Measurements from ENCODE around the gene CYP17A1. TPM values are rescaled to one million over a fixed set of nuclear protein-coding genes. Genes with fewer than 3 reads are reported as not detected.

The CYP17A1 gene
- total and polyA plus RNA-seq, 2 donors from 2014 or later, result 3.3 to 11.6 TPM

- no peak for FAIRE-seq
Measured at GRCh38 chr10:102791754-102792395, 45.3 kb downstream of the CYP17A1 start.

GRCh38 chr10:102785818-102786217 lies 51.4 kb downstream of the CYP17A1 start:
- Histone ChIP-seq H3K36me3 (ENCODE audit: control insufficient read depth in 2 of 3, insufficient read depth in 3 of 3, low read length in 3 of 3) (no peaks in the 10 kb centered on the region), H3K9ac (ENCODE audit: low read length in 3 of 3) (peak overlapping the region in 1 of 3 donors; percentile 16), H3K9me3 (ENCODE audit: control insufficient read depth in 2 of 3, insufficient read depth in 1 of 3, low read length in 3 of 3) (no peaks in the 10 kb centered on the region), H3K4me3 (ENCODE audit: low read length in 3 of 3) (peak overlapping the region in 1 of 3 donors; percentile 18), H3K27me3 (ENCODE audit: control insufficient read depth, insufficient read depth, low read length) (no peaks in the 10 kb centered on the region), H3K4me1 (ENCODE audit: control insufficient read depth in 2 of 3, insufficient read depth in 2 of 3, low read depth in 1 of 3, low read length in 3 of 3) (peaks cover 4 to 47% (median 39%) of the 10 kb centered on the region in 3 donors), H3K27ac (ENCODE audit: low read depth in 2 of 2, low read length in 2 of 2) (peak overlapping the region; percentile 74 to 76)
- TF ChIP-seq CTCF (IDR thresholded peaks at IDR 0.05; ENCODE audit: borderline replicate concordance, extremely low read depth, insufficient read depth), result no peak
- DNase-seq (peak in 1 of 5 donors; percentile 72), FAIRE-seq (no peak)
- intact Hi-C loops (cut with DNase I), result no loop called here

More at GRCh38 chr10:102791754-102792395, 45.3 kb downstream of the CYP17A1 start:
- Histone ChIP-seq H3K9me3 (ENCODE audit: control insufficient read depth in 2 of 3, insufficient read depth in 1 of 3, low read length in 3 of 3) (no peaks in the 10 kb centered on the region), H3K9ac (ENCODE audit: low read length in 3 of 3) (peak overlapping the region in 1 of 3 donors; percentile 54), H3K36me3 (ENCODE audit: control insufficient read depth in 2 of 3, insufficient read depth in 3 of 3, low read length in 3 of 3) (no peaks in the 10 kb centered on the region), H3K27me3 (ENCODE audit: control insufficient read depth, insufficient read depth, low read length) (no peaks in the 10 kb centered on the region), H3K4me1 (ENCODE audit: control insufficient read depth in 2 of 3, insufficient read depth in 2 of 3, low read depth in 1 of 3, low read length in 3 of 3) (peaks cover 0 to 26% (median 22%) of the 10 kb centered on the region in 3 donors), H3K27ac (ENCODE audit: low read depth in 2 of 2, low read length in 2 of 2) (no peak overlapping the region), H3K4me3 (ENCODE audit: low read length in 3 of 3) (no peak overlapping the region)
- intact Hi-C loops (cut with DNase I), result no loop called here
- DNase-seq, result peak in 1 of 5 donors; percentile 18
- TF ChIP-seq CTCF (IDR thresholded peaks at IDR 0.05; ENCODE audit: borderline replicate concordance, extremely low read depth, insufficient read depth), result no peak

- Histone ChIP-seq H3K27ac (ENCODE audit: low read depth in 2 of 2, low read length in 2 of 2) (peak overlapping the region; percentile 87 to 95), H3K36me3 (ENCODE audit: control insufficient read depth in 2 of 3, insufficient read depth in 3 of 3, low read length in 3 of 3) (no peaks in the 10 kb centered on the region), H3K27me3 (ENCODE audit: control insufficient read depth, insufficient read depth, low read length) (no peaks in the 10 kb centered on the region), H3K9ac (ENCODE audit: low read length in 3 of 3) (peak overlapping the region in 1 of 3 donors; percentile 79), H3K4me3 (ENCODE audit: low read length in 3 of 3) (no peak overlapping the region), H3K4me1 (ENCODE audit: control insufficient read depth in 2 of 3, insufficient read depth in 2 of 3, low read depth in 1 of 3, low read length in 3 of 3) (peaks cover 9 to 55% (median 43%) of the 10 kb centered on the region in 3 donors), H3K9me3 (ENCODE audit: control insufficient read depth in 2 of 3, insufficient read depth in 1 of 3, low read length in 3 of 3) (no peaks in the 10 kb centered on the region)
- DNase-seq (no peak), FAIRE-seq (no peak)
- intact Hi-C loops (cut with DNase I), result no loop called here
- no peak for TF ChIP-seq CTCF (IDR thresholded peaks at IDR 0.05; ENCODE audit: borderline replicate concordance, extremely low read depth, insufficient read depth)
Measured at GRCh38 chr10:102783568-102783967, 53.6 kb downstream of the CYP17A1 start.
